ENCODE data around the gene PRCC.

The PRCC gene

GRCh38 chr1:156845953-156846545, 78.7 kb downstream of the PRCC start:
- no peak for DNase-seq

GRCh38 chr1:156846643-156847042, 79.3 kb downstream of the PRCC start:
- DNase-seq, result no peak

- no peak for DNase-seq
Observed at GRCh38 chr1:156847591-156848460, 80.5 kb downstream of the PRCC start.

- no peak for DNase-seq
Observed at GRCh38 chr1:156848461-156849150, 81.3 kb downstream of the PRCC start.

- no peak for DNase-seq
Observed at GRCh38 chr1:156849151-156849496, 81.8 kb downstream of the PRCC start.

All from EL (cell line).